GM23338 (cell line): ENCODE results near the gene MMP25. TPM values are rescaled to one million over a fixed set of nuclear protein-coding genes. Genes with fewer than 3 reads are reported as not detected.

Experiments
- ATAC-seq: fragments of 200-7000 bp; cut with Tn5 transposase; 3 replicates; pipeline ENCODE4 v1.9.1; 2020
- DNase-seq: peaks from one replicate; pipeline ENCODE4 v3.0.0-alpha.2; 2015; ENCODE audit warnings: low spot score
- H2AFZ ChIP-seq: fragments of 200-600 bp; sonication (generic); 2 replicates; pipeline ENCODE4 v1.8.0; 2016; ENCODE audit warnings: antibody characterized with exemption, mild to moderate bottlenecking, moderate library complexity
- H3F3A ChIP-seq: fragments of 200-600 bp; sonication (generic); replicated peaks from 2 replicates; pipeline ENCODE4 v1.8.0; 2017; ENCODE audit warnings: antibody characterized with exemption, mixed run types, low read depth
- H3K27ac ChIP-seq: fragments of 200-600 bp; sonication (generic); 2 replicates; pipeline ENCODE4 v1.6.1; 2016; ENCODE audit warnings: low read depth
- H3K27me3 ChIP-seq: fragments of 200-600 bp; sonication (generic); 2 replicates; pipeline ENCODE4 v1.8.0; 2016; ENCODE audit warnings: mild to moderate bottlenecking, mixed run types, moderate library complexity; ENCODE audit not compliant: insufficient read depth
- H3K36me3 ChIP-seq: fragments of 200-600 bp; sonication (generic); 2 replicates; pipeline ENCODE4 v1.8.0; 2016; ENCODE audit warnings: mild to moderate bottlenecking; ENCODE audit not compliant: insufficient read depth
- H3K4me1 ChIP-seq: fragments of 200-600 bp; sonication (generic); 2 replicates; pipeline ENCODE4 v1.8.0; 2016; ENCODE audit warnings: mild to moderate bottlenecking, moderate library complexity; ENCODE audit not compliant: insufficient read depth
- H3K4me2 ChIP-seq: fragments of 200-600 bp; sonication (generic); 2 replicates; pipeline ENCODE4 v1.7.1; 2017; ENCODE audit warnings: mixed run types
- H3K4me3 ChIP-seq: fragments of 200-600 bp; sonication (generic); 2 replicates; pipeline ENCODE4 v1.6.1; 2016; ENCODE audit warnings: mixed run types
- H3K79me2 ChIP-seq: fragments of 200-600 bp; sonication (generic); replicated peaks from 2 replicates; pipeline ENCODE4 v1.8.0; 2017; ENCODE audit warnings: mild to moderate bottlenecking; ENCODE audit not compliant: insufficient read depth
- H3K9me2 ChIP-seq: fragments of 200-600 bp; sonication (generic); 2 replicates; pipeline ENCODE4 v1.8.0; 2017; ENCODE audit not compliant: insufficient read depth
- H4K20me1 ChIP-seq: fragments of 200-600 bp; sonication (generic); replicated peaks from 2 replicates; pipeline ENCODE4 v1.8.0; 2017; ENCODE audit warnings: mild to moderate bottlenecking; ENCODE audit not compliant: insufficient read depth
- H3K27ac Mint-ChIP-seq: 2 replicates; pipeline ENCODE4 v1.8.0; 2020; ENCODE audit warnings: inconsistent platforms, mild to moderate bottlenecking, moderate library complexity, mixed read lengths
- H3K27me3 Mint-ChIP-seq: 3 replicates; pipeline ENCODE4 v1.8.0; 2022; ENCODE audit warnings: low read depth, mild to moderate bottlenecking, moderate library complexity, mixed read lengths, inconsistent platforms; ENCODE audit not compliant: insufficient read depth, poor library complexity
- H3K36me3 Mint-ChIP-seq: 3 replicates; pipeline ENCODE4 v1.8.0; 2021; ENCODE audit warnings: low read depth, mild to moderate bottlenecking, inconsistent platforms, moderate library complexity, mixed read lengths
- H3K4me1 Mint-ChIP-seq: 3 replicates; pipeline ENCODE4 v1.8.0; 2020; ENCODE audit warnings: mild to moderate bottlenecking, inconsistent platforms, mixed read lengths
- H3K4me3 Mint-ChIP-seq: 3 replicates; pipeline ENCODE4 v1.8.0; 2021; ENCODE audit warnings: moderate library complexity, mild to moderate bottlenecking, inconsistent platforms, mixed read lengths
- H3K9me3 Mint-ChIP-seq: 3 replicates; pipeline ENCODE4 v1.8.0; 2020; ENCODE audit warnings: moderate library complexity, mild to moderate bottlenecking, inconsistent platforms, mixed read lengths
- CTCF ChIP-seq, 2 experiments: fragments of 200-600 bp in 1 of 2; sonication (generic) in 1 of 2; conservative IDR thresholded peaks; 2 replicates each; pipeline versions ENCODE4 v1.5.1 to v1.6.1; 2016 to 2017; ENCODE audit warnings: antibody characterized with exemption in 2 of 2, low read depth in 2 of 2, mild to moderate bottlenecking in 2 of 2, moderate library complexity in 1 of 2
- ETS1 ChIP-seq: IDR thresholded peaks from 2 replicates; pipeline ENCODE4 v1.6.1; 2016; ENCODE audit warnings: antibody characterized with exemption
- EZH2phosphoT487 ChIP-seq: fragments of 200-600 bp; sonication (generic); IDR thresholded peaks from one replicate; pipeline ENCODE4 v1.8.1; 2018; ENCODE audit warnings: antibody characterized with exemption; ENCODE audit not compliant: unreplicated experiment
- JUNB ChIP-seq: IDR thresholded peaks from one replicate; pipeline ENCODE4 v1.6.1; 2016; ENCODE audit warnings: antibody characterized with exemption; ENCODE audit not compliant: unreplicated experiment
- POLR2AphosphoS5 ChIP-seq: IDR thresholded peaks from 2 replicates; pipeline ENCODE4 v1.6.1; 2016; ENCODE audit warnings: antibody characterized with exemption, low read depth
- REST ChIP-seq: IDR thresholded peaks from one replicate; pipeline ENCODE4 v1.6.1; 2018; ENCODE audit warnings: antibody characterized with exemption; ENCODE audit not compliant: unreplicated experiment
- ZNF114 ChIP-seq: fragments of 250-450 bp; sonication (Bioruptor Pico); IDR thresholded peaks from 2 replicates; pipeline ENCODE4 v1.5.0; 2020; ENCODE audit warnings: mild to moderate bottlenecking, moderate library complexity
- ZNF331 ChIP-seq: fragments of 250-450 bp; sonication (Bioruptor Pico); IDR thresholded peaks from 2 replicates; pipeline ENCODE4 v1.5.0; 2020; ENCODE audit warnings: low read depth, mild to moderate bottlenecking, moderate library complexity
- polyA plus RNA-seq: library from polyadenylated mRNA; unstranded; fragments of >200 nt; fragmentation: Nextera tagmentation; extraction: Ambion mirVana; gene quantifications from 2 replicates; pipeline ENCODE4 v1.2.1, GENCODE V29; 2016
- total RNA-seq: library from RNA; depleted of rRNA; stranded (reverse); fragments of >200 nt; shearing (Covaris generic); gene quantifications from 2 replicates; pipeline ENCODE4 v1.2.3, GENCODE V29; 2014
- TF ChIP-seq, protein P1 (sequence below): fragments of 250-450 bp; sonication (Bioruptor Pico); IDR thresholded peaks from 2 replicates; pipeline ENCODE4 v1.5.0; 2020; ENCODE audit warnings: mild to moderate bottlenecking, moderate library complexity

Gene MMP25
- total and polyA plus RNA-seq, 2 experiments from 2014 or later = 7.7 to 15.9 TPM

GRCh38 chr16:3007957-3008689 lies 38.2 kb upstream of the MMP25 start (continued):
- TF ChIP-seq REST = peak; percentile 36
- TF ChIP-seq ETS1 = peak; percentile 73
- 0 out of 2 replicates have a peak, but pooled peaks have one; percentile 31 for TF ChIP-seq ZNF331

- Histone ChIP-seq H3K79me2 (no peaks in the 10 kb centered on the region; the same call in 1 of the 2 replicates), H2AFZ (no peak overlapping the region), H3F3A (peaks cover 49% of the 10 kb centered on the region), H3K36me3 (no peaks in the 10 kb centered on the region), H3K27ac (peak overlapping the region; percentile 100), H3K4me1 (peaks cover 71% of the 10 kb centered on the region), H3K4me3 (peak overlapping the region; percentile 55), H3K4me2 (peak overlapping the region; percentile 84), H3K9me2 (no peaks in the 10 kb centered on the region), H3K27me3 (peaks cover 11% of the 10 kb centered on the region), H4K20me1 (no peaks in the 10 kb centered on the region)
- no peak for DNase-seq
- Mint-ChIP-seq H3K9me3 (no peaks in the 10 kb centered on the region), H3K4me3 (peak overlapping the region; percentile 82), H3K27ac (peak overlapping the region; percentile 100), H3K36me3 (peaks cover 9% of the 10 kb centered on the region; the same call in 2 of the 3 replicates), H3K27me3 (peaks cover 45% of the 10 kb centered on the region), H3K4me1 (peaks cover 56% of the 10 kb centered on the region)
- ATAC-seq = peak; percentile 4; the same call in 2 of the 3 replicates
- TF ChIP-seq CTCF (conservative IDR thresholded peaks at IDR 0.05; ENCODE audit: low read depth in 2 of 2) (no peak), EZH2phosphoT487 (no peak), POLR2AphosphoS5 (no peak), JUNB (no peak), ZNF331 (no peak), ETS1 (no peak), ZNF114 (no peak)
- TF ChIP-seq, protein P1, sequence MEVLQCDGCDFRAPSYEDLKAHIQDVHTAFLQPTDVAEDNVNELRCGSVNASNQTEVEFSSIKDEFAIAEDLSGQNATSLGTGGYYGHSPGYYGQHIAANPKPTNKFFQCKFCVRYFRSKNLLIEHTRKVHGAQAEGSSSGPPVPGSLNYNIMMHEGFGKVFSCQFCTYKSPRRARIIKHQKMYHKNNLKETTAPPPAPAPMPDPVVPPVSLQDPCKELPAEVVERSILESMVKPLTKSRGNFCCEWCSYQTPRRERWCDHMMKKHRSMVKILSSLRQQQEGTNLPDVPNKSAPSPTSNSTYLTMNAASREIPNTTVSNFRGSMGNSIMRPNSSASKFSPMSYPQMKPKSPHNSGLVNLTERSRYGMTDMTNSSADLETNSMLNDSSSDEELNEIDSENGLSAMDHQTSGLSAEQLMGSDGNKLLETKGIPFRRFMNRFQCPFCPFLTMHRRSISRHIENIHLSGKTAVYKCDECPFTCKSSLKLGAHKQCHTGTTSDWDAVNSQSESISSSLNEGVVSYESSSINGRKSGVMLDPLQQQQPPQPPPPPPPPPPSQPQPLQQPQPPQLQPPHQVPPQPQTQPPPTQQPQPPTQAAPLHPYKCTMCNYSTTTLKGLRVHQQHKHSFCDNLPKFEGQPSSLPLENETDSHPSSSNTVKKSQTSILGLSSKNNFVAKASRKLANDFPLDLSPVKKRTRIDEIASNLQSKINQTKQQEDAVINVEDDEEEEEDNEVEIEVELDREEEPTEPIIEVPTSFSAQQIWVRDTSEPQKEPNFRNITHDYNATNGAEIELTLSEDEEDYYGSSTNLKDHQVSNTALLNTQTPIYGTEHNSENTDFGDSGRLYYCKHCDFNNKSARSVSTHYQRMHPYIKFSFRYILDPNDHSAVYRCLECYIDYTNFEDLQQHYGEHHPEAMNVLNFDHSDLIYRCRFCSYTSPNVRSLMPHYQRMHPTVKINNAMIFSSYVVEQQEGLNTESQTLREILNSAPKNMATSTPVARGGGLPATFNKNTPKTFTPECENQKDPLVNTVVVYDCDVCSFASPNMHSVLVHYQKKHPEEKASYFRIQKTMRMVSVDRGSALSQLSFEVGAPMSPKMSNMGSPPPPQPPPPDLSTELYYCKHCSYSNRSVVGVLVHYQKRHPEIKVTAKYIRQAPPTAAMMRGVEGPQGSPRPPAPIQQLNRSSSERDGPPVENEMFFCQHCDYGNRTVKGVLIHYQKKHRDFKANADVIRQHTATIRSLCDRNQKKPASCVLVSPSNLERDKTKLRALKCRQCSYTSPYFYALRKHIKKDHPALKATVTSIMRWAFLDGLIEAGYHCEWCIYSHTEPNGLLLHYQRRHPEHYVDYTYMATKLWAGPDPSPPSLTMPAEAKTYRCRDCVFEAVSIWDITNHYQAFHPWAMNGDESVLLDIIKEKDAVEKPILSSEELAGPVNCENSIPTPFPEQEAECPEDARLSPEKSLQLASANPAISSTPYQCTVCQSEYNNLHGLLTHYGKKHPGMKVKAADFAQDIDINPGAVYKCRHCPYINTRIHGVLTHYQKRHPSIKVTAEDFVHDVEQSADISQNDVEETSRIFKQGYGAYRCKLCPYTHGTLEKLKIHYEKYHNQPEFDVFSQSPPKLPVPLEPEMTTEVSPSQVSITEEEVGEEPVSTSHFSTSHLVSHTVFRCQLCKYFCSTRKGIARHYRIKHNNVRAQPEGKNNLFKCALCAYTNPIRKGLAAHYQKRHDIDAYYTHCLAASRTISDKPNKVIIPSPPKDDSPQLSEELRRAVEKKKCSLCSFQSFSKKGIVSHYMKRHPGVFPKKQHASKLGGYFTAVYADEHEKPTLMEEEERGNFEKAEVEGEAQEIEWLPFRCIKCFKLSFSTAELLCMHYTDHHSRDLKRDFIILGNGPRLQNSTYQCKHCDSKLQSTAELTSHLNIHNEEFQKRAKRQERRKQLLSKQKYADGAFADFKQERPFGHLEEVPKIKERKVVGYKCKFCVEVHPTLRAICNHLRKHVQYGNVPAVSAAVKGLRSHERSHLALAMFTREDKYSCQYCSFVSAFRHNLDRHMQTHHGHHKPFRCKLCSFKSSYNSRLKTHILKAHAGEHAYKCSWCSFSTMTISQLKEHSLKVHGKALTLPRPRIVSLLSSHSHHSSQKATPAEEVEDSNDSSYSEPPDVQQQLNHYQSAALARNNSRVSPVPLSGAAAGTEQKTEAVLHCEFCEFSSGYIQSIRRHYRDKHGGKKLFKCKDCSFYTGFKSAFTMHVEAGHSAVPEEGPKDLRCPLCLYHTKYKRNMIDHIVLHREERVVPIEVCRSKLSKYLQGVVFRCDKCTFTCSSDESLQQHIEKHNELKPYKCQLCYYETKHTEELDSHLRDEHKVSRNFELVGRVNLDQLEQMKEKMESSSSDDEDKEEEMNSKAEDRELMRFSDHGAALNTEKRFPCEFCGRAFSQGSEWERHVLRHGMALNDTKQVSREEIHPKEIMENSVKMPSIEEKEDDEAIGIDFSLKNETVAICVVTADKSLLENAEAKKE (CRISPR knock-in tag) = no peak
Measured at GRCh38 chr16:3008690-3009037, 37.7 kb upstream of the MMP25 start.
